ENCODE measurements around the gene CAPN13.

CAPN13 gene, protein sequence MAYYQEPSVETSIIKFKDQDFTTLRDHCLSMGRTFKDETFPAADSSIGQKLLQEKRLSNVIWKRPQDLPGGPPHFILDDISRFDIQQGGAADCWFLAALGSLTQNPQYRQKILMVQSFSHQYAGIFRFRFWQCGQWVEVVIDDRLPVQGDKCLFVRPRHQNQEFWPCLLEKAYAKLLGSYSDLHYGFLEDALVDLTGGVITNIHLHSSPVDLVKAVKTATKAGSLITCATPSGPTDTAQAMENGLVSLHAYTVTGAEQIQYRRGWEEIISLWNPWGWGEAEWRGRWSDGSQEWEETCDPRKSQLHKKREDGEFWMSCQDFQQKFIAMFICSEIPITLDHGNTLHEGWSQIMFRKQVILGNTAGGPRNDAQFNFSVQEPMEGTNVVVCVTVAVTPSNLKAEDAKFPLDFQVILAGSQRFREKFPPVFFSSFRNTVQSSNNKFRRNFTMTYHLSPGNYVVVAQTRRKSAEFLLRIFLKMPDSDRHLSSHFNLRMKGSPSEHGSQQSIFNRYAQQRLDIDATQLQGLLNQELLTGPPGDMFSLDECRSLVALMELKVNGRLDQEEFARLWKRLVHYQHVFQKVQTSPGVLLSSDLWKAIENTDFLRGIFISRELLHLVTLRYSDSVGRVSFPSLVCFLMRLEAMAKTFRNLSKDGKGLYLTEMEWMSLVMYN

GRCh38 chr2:30807249-30807648, at the start of gene CAPN13:
Gene CAPN13, minus strand, starts transcription at chr2:30807446. Its CDS starts 20,121 bp downstream, at chr2:30787325.
- no peak for DNase-seq

- DNase-seq, result no peak
Observed at GRCh38 chr2:30847841-30848240, 40.6 kb upstream of the CAPN13 start.

DNA sequence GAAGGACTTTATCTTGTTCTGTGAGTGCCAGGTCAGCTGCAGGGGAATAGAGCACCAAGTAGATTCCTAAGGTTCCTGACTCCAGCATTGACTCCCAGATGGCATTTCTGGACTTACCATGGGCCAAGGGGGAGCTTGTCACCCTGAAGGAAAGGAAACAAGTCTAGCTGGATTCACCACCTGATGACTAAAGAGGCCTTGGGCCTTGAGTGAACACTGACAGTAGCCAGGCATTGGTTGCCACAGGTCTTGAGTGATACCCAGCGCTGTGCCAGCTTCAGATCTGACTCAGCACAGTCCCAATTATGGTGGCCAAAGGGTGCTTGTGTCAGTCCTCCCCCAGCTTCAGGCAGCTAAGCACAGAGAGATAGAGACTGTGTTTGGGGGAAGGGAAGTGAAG, 40.1 kb upstream of the CAPN13 start:
- DNase-seq, result no peak

GRCh38 chr2:30828586-30828985, 21.3 kb upstream of the CAPN13 start:
- DNase-seq, result no peak

DNA sequence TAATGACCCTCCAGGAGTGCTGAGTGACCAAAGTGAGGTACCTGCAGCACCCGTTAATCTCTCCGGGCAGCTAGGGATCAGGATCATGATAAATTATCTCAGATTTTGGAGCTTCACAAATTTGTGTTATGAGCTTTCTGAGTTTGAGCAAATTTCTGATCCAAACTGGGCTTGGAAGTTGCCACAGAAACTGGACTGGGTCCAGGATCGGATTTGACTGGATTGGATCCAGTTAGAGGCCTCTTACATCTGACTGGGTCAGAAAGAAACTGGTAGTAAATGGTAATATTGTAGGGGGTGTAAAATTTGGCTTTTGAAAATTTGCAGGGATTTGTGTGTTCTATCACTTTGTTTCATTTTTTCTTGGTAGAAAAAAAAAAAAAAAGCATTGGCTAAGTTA, 19.7 kb upstream of the CAPN13 start:
- DNase-seq, result no peak

DNA sequence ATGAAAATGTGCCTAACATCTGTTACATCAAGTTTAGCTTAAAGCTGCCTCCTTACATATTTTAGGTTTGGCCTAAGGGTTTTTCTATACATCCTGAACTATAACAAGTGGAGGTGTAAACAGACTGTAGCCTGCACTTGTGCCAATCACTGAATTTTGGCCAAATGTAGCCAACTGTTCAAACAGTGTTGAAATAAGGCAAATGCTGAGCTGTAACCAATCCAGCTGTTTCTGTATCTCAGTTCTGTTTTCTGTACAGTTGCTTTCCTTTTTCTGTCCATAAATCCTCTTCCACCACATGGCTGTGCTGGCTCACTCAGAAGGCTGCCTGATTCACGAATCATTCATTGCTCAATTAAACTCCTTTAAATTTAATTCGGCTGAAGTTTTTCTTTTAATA, 19.2 kb upstream of the CAPN13 start:
- DNase-seq, result no peak

DNA sequence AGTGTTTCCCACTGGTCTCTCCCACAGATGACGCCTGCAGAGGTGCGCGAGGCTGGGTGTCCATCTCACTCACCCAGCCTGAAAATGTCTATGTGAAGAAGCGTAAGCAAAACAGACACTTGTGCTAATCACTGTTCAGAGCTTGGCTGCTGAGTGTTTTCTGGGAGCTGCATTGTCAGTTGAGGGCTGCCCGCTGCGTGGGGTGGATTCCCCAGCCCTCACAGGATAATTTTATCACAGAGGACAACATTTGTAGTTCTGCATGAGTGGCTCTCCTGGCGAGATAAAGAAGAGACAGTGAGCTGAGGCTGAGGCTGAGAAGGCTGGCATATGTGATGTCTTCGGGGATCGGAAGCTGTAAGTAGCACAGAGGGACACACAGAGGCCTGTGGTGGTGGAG, 16.2 kb upstream of the CAPN13 start:
- DNase-seq, result no peak

- no peak for DNase-seq
Observed at GRCh38 chr2:30821960-30822359, 14.7 kb upstream of the CAPN13 start.

DNA sequence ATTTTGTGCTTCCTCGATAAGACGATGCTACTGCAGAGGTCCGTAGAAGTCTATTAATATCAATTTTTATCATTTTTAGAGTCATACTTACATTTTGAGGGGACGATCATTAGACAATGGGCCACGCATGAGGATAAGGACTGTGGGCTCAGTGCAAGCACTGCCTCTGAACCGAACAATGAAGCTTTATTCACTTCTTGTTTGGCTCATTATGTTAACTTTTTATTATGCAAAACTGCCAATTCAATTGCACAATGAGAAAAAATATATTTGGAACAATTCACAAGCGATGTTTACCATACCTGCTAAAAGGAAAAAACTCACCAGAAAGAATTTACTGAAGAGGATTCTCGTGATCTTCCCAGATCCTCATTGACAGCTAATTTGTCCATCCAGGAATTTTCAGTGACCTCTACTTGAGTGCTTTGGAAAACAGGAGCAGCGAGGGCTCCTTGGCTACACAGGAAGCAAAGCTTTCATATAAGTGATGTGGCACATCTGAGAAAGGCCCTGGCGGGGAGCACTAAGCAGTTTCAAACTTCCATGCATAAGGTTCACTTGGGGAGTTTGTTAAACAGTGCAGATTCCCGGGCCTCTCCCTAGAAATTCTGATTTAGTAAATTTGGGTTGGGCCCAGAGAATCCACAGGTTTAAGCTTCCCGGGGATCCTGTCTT, 13.3 kb upstream of the CAPN13 start:
- no peak for DNase-seq

DNA sequence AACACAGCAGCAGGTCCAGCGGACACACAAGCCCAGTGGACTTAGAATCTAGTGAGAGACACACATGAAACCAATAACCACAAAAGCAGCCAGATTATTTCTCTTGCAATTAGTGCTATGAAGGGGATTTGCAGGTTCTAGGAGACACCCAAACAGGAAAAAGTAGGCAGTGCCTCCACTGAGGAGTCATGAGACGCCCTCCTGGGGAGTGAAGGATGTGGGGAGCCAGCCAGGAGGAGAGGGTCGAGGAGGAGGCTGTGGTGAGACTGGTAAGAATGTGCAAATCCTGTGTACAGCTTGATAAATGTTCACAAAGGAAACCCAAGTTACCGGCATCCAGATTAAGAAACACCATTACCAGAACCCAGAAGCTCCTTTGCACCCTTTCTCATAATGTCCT, 2.7 kb upstream of the CAPN13 start:
- no peak for DNase-seq

DNA sequence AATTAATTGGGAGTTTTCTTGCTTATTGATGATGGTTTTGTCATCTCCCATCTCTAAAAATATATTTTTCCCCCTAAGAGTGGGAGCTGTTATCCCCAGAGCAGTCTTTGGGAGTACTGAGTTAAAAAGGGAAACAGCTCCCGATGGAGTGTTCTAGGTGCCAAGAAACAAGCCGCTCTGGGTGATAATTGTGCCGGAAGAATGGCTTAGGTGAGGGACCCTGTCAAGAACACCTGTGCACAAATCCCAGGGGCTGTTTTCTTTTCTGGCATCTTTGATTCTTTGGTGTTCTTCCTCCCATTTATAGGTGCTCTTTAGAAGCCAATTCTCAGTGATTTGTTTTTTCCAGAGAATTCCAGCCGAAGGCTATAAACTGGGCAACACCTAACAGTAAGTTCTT, 1.4 kb upstream of the CAPN13 start:
- no peak for DNase-seq

DNA sequence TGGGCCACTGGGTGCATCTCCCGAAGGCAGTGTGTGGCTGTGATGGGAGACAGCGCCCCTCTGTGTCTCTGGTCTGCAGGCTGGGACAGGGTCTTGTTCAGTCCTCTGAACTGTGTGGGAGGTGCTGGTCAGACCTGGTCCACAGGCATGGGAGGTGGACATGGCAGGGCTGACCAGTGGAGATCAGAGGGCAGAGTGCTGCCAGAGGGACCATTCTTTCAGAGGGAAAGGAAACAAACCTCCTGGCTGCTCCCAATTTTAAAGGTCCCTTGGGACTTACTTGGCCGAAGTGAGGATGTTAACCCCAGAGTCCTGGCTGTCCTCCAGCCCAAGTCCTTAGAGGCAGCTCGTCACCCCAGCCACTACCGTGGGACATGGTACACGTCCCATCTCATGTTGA, 4.0 kb downstream of the CAPN13 start:
- DNase-seq, result no peak

GRCh38 chr2:30802611-30803010, 4.6 kb downstream of the CAPN13 start:
- no peak for DNase-seq

DNA sequence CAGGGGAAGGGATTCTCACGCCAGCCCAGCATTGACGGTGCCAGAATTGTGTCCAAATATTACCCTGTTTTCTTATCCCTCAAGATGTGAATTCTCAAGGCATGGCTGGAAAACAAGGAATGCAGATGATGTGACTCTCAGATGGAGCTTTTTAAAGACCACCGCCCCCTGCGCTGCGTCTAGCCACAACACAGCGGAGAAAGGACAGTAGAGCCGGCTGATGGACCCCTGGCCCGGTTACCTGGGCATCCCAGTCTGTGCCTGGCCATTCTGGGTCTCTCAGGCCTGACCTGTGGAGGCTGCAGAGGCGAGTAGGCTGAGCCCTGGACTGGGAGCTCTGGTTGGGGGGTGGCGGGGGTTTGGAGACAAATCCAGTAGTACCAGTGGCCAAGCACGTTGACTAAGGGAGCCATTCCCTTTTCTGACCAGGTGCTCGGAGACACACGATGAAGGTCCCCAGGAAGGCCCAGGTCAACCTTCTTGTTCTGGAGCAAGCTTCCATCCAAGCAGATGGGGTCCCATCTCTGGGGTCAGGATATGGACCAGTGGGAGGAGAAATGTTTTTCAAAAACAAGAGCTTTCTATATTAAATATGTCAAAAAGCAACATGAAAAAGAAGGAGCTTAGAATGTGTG, 5.3 kb downstream of the CAPN13 start:
- DNase-seq, result no peak

DNA sequence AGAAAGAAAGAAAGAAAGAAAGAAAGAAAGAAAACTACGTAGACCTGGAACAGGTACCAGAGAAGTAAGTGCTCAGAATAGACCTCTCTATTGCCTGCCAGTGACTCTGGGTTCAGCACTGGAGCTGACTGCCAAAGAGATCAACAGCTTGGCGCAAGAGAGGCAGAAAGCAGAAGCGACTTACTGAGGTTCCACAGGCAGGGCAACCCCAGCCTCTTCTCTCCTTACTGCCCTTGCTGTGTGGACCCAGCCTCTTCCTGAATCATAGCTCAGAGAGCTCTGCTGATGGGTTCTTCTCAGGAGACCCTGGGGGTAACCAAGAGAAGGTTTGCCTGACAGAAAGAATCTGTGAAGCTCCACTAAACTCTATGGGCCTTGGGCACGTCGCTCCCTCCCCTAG, 7.1 kb downstream of the CAPN13 start:
- no peak for DNase-seq

DNA sequence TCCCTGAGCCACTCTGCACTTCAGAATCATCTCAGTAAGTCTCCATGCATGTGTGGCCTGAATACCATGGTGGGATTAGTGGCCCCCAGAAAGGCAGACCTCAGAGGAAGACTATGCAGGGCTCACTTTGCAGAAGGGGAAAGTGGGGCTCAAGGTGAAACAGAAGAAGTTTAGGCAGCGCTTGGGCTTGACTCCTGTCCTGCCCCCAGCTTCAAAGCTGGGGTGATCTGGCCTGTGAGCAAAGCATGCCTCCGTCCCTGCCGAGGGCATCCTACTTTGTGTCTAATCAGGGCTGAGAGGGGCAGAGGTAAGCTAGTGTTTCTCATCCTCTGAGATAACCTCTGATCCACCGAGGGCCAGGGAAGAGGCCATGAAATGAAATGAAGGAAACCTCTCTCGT, 7.9 kb downstream of the CAPN13 start:
- DNase-seq, result no peak

- no peak for DNase-seq
Observed at GRCh38 chr2:30798536-30798991, 8.7 kb downstream of the CAPN13 start.

DNA sequence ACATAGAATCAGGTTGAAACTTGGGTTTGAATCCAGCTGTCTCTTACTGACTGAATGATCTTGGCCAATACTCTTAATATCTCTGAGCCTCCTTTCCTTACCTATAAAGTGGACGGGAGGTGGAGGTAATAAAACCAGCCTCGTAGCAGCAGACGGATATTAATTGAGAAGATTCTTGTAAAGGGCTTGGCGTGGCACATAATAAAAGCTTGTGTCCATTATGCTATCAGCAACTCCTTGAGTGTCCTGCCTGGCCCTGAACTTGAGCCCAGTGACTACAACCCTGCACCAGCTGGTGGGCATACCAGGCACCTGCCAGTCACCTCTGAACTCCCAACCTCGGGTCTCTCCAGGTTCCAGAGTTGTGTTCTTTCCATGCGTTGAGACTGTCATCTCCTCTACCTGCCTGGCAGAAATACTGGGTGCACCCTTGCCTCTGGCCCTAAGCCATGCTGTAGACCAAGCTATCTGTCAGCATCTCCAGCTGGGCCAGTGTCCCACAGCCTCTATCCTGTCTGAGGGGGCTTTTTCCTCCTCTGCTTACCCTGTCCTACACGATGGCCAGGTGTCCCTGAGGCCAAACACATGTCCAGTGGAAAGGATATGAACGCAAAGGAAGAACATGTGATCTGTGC, 9.7 kb downstream of the CAPN13 start:
- DNase-seq, result no peak

GRCh38 chr2:30796699-30797098, 10.5 kb downstream of the CAPN13 start:
- DNase-seq, result no peak

GRCh38 chr2:30792521-30792920, 14.7 kb downstream of the CAPN13 start:
- no peak for DNase-seq

GRCh38 chr2:30790879-30791278, 16.4 kb downstream of the CAPN13 start:
- no peak for DNase-seq

GRCh38 chr2:30789670-30790210, 17.5 kb downstream of the CAPN13 start:
- DNase-seq, result no peak
